C4-2B (cell line): Measurements from ENCODE around the gene SELENOO.

Experiments used
- ZFX ChIP-seq: fragments of 450-650 bp; IDR thresholded peaks from 2 replicates; pipeline ENCODE4 v1.6.1; 2017
- TF ChIP-seq, protein P1 (sequence below): fragments of 450-650 bp; conservative IDR thresholded peaks from 2 replicates; pipeline ENCODE4 v1.5.1; 2017; ENCODE audit warnings: mild to moderate bottlenecking

- TF ChIP-seq, protein P1, sequence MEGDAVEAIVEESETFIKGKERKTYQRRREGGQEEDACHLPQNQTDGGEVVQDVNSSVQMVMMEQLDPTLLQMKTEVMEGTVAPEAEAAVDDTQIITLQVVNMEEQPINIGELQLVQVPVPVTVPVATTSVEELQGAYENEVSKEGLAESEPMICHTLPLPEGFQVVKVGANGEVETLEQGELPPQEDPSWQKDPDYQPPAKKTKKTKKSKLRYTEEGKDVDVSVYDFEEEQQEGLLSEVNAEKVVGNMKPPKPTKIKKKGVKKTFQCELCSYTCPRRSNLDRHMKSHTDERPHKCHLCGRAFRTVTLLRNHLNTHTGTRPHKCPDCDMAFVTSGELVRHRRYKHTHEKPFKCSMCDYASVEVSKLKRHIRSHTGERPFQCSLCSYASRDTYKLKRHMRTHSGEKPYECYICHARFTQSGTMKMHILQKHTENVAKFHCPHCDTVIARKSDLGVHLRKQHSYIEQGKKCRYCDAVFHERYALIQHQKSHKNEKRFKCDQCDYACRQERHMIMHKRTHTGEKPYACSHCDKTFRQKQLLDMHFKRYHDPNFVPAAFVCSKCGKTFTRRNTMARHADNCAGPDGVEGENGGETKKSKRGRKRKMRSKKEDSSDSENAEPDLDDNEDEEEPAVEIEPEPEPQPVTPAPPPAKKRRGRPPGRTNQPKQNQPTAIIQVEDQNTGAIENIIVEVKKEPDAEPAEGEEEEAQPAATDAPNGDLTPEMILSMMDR: no peak
- TF ChIP-seq ZFX: no peak
Observed at GRCh38 chr22:50229370-50229769, 28.6 kb downstream of the SELENOO start.
